Measurements from ENCODE around the gene DGCR2.
A peak's percentile ranks its signal among the peaks of the same experiment; 100 is the strongest.
"Not testable (repeated sequence)": the region's sequence is repeated elsewhere in the genome, so short reads cannot be mapped to it uniquely, and the experiment has no call there.

Gene DGCR2, protein sequence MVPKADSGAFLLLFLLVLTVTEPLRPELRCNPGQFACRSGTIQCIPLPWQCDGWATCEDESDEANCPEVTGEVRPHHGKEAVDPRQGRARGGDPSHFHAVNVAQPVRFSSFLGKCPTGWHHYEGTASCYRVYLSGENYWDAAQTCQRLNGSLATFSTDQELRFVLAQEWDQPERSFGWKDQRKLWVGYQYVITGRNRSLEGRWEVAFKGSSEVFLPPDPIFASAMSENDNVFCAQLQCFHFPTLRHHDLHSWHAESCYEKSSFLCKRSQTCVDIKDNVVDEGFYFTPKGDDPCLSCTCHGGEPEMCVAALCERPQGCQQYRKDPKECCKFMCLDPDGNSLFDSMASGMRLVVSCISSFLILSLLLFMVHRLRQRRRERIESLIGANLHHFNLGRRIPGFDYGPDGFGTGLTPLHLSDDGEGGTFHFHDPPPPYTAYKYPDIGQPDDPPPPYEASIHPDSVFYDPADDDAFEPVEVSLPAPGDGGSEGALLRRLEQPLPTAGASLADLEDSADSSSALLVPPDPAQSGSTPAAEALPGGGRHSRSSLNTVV

GRCh38 chr22:19122143-19122751, at the start of gene DGCR2:
DGCR2 (minus strand) TSS chr22:19122412; CDS start chr22:19122206, 206 bp downstream.
- DNase-seq, result peak; percentile 94

GRCh38 chr22:19169947-19170318, 47.7 kb upstream of the DGCR2 start:
- DNase-seq, result no peak

- DNase-seq, result no peak
Measured at GRCh38 chr22:19169002-19169946, 47.1 kb upstream of the DGCR2 start.

DNA sequence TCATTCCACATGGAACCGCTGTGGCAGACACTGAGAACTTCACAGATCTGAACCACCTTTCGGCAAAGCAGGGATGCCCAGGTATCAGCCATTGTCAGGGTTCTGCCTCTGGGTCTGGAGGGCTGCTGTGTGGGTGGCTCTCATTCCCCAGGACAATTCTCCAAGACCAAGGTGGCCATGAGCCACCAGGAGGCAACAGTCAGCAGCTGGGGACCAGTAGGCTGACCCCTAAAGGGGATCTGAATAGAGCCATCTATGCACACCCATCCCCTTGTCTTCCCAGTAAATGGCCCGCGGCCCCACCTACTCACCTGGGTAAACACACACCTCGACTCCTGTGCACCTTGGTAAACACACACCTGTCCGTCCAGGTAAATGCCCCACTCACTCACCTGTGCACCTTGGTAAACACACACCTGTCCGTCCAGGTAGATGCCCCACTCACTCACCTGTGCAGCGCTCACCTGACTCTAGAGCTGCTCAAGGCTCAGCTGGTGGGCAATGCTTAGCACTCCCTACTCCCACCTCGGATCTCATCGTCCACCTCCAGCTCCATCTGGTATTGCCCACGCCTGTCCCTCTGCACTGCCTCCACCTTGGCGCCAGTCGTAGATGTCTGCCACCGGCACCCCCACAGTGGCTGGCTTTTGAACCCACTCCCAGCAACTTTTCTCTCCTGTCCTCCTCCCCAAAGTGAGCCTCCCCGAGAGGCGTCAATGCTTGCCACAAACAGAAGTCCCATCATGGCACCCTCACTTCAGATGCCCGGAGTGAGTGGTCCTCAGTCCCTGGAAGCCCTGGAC, 46.1 kb upstream of the DGCR2 start:
- DNase-seq, result no peak

DNA sequence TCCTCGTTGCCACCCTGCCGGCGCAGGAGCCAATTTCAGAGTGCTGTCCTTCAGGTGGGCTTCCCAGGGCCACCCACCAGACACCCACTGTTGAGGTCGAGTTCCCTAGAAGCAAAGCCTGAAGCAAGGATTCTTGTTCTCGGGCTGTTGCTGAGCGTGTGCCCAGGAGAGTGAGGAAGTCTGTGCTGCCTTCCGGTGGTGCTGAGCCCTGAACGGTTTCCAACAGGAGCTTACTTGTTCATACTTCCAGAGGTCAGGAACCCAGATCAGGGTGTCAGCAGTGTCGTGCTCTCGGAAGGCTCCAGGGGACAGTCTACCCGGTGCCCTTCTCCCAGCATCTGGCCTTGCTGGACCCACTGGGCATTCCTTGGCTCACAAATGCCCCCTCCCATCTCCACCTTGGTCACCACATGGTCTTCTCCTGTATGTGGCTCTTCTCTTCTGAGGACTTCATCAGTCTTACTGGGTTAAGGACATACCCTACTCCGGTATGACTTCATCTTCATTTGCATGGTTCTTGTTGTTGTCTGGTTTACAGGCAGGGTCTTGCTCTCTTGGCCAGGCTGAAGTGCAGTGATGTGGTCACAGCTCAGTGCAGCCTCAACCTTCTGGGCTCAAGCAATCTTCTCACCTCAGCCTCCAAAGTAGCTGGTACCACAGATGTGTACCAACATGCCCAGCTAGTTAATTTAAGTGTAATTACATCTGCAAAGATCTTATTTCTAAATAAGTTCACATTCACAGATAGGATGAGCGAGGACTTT, 45.1 kb upstream of the DGCR2 start:
- no peak for DNase-seq

GRCh38 chr22:19166421-19166820, 44.2 kb upstream of the DGCR2 start:
- no peak for DNase-seq

GRCh38 chr22:19164425-19164824, 42.2 kb upstream of the DGCR2 start:
- no peak for DNase-seq

GRCh38 chr22:19158649-19159048, 36.4 kb upstream of the DGCR2 start:
- DNase-seq, result not testable (repeated sequence)

DNA sequence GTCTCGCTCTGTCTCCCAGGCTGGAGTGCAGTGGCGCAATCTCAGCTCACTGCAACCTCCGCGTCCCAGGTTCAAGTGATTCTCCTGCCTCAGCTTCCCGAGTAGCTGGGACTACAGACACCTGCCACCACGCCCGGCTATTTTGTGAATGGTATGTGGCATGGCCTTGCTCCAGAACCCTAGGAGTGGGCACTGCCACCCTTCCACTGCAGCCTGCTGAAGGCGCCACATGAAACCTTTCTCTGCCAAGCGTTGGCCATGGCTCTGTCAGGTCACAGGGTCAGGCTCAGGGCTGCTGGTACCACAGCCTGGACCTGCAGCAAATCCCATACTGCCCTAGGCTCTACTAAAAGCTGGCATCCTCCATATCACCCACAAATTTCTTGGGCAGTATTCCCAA, 33.9 kb upstream of the DGCR2 start:
- not testable (repeated sequence) for DNase-seq

DNA sequence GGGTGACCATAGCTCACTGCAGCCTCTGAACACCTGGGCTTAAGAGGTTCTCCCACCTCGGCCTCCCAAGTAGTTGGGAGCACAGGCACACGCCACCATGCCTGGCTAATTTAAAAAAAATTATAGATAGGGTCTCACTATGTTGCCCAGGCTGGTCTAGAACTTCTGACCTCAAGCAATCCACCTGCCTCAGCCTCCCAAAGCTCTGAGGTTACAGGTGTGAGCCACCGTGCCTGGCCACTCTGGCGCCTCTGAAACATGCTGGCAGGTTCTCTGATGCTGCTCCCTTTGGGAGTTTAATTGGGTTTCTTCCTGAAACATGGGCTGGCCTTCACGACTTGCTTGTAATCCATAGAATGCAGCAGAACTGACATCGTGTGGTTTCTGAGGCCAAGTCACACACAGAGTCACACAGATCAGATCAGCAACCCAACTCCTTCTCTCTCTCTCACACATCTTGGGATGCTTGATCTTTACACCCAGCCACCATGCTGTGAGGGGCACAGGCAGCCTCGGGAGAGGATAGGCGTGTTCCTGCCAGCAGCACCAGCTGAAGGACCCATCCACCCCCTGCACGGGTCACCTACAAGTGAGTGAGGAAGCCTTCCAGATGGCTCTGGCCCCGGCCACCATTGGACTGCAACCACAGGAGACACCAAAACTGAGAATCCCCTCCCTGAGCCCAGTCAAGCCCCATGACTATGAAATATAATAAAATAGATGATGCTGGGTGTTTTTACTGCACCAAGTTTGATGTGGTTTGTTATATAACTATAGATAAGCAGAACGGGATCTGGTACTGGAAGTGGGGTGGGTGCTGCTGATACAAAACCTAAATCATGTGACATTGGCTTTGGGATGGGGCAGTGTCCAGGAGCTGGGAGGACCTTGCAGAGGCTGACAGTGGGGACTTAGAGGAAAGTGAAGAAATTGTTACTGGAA, 31.0 kb upstream of the DGCR2 start:
- DNase-seq, result peak; percentile 48

- DNase-seq, result no peak
Measured at GRCh38 chr22:19151329-19152191, 29.3 kb upstream of the DGCR2 start.

DNA sequence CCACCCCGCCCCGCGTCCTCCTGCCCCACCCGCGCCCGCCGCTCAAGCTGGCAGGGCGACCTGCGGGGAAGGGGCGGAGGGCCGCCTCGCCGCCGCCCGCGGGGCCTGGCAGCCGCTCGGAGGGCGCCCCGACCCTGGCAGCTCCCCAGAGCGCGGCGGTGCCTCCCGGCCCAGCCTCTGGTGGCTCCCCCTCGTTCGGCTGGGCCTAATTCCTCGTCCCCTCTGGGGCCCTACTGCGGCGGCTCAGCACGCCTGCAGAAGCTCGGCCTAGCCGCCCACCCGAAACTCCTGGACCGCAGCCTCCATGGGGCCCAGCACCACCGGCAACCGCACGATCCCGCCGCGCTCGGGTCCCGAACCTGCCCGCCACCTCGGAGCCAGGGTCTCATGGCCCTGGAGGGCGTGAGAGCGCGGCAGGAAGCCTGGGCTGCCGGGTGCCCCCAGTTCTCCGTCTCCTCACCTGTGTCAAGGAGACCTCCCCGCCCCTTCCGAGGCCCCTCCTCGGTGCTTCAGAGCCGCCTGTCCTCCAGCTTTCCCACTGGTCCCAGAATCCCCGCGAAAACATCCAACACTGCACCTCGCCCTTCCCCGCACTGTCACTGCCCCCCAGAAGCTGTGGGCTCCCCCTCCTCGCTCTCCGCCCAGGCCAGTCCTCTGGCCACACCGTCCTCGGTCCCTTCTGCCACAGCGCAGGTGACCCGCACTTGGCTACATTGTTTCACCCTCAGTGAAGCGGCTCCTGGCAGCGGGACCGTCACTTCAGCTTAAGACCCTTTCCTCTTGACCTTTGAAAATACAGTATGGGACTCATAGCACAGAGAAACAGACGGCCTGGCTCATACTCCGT, 28.5 kb upstream of the DGCR2 start:
- DNase-seq, result no peak

DNA sequence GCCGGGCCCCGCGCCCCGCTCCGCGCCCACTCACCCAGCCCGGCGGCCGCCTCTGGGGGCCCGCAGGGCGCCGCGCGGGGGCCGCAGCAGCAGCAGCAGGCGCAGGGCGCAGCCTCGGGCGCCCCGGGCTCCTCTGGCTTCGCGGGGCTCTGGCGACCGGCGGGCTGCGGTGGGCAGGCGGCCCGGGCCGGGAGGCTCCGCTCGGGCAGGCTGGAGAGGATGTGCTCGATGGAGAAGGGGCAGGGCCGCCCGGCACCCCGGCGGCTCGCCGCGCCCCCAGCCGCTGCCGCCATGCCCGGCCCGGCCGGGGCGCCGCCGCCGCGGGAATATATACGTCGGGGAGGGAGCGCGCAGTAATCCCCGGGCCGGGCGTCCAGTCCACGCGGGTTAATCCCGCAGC, 27.8 kb upstream of the DGCR2 start, which contains the start of gene GSC2:
GSC2 (minus strand) TSS at position 302 of the 400 bp plus-strand sequence; CDS start at position 293, 9 bp downstream.
- DNase-seq, result no peak

- no peak for DNase-seq
Measured at GRCh38 chr22:19149047-19149883, 27.1 kb upstream of the DGCR2 start.

- DNase-seq, result no peak
Measured at GRCh38 chr22:19148417-19149046, 26.3 kb upstream of the DGCR2 start.

GRCh38 chr22:19147195-19147780, 25.1 kb upstream of the DGCR2 start:
- DNase-seq, result no peak
